ENCODE results near the gene SCOC.
A peak's percentile ranks its signal among the peaks of the same experiment; 100 is the strongest.
"Not testable (repeated sequence)": the region's sequence is repeated elsewhere in the genome, so short reads cannot be mapped to it uniquely, and the experiment has no call there.

SCOC gene

DNA sequence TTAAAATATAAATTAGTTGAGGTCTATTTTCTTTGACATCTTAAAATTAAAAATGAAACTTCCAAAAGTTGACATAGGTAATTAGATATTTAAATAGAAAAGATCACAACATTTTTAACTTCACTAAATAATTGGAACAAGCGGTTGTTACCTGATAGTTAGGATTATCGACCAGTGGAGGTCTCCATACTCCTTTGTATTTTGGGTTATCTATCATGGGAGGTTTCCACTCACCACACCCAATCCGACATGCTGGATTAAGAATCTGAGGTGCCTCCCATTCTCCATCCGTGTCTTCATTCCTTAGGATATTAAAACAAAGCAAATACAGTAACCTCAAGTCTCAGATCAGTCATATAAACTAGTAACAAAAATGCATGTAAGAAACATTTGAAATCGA lies 22.2 kb downstream of the SCOC start:
- Mint-ChIP-seq H3K27ac (no peak overlapping the region), H3K4me3 (no peak overlapping the region)
- no peak for DNase-seq

DNA sequence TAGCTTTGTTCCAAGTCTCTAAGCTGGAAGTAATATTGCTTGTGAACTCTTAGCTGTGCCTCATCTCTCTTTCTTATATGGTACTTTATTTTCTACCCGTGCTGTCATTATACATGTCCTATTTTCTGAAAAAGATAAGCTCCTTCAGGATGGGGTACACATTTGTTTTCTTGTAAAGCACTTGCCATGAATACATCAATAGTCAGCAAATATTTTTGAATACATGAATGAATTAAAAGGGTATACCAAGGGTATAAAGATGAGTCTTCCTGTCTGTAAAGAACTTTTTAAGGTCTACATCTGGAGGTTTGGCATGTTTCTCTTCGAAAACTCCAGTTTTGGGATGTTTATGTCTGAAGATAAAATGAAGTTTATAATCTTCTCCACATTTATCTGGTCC lies 26.7 kb downstream of the SCOC start:
- Mint-ChIP-seq H3K27me3 (peaks cover 27% of the 10 kb centered on the region), H3K4me3 (no peak overlapping the region), H3K4me1 (ENCODE audit: low read depth) (no peaks in the 10 kb centered on the region), H3K36me3 (ENCODE audit: low read depth) (no peaks in the 10 kb centered on the region), H3K9me3 (no peaks in the 10 kb centered on the region), H3K27ac (no peak overlapping the region)
- no peak for DNase-seq

More for the DNA sequence above, 22.2 kb downstream of the SCOC start:
- Mint-ChIP-seq H3K27me3 (peaks cover 16% of the 10 kb centered on the region), H3K9me3 (no peaks in the 10 kb centered on the region), H3K4me1 (ENCODE audit: low read depth) (no peaks in the 10 kb centered on the region), H3K36me3 (ENCODE audit: low read depth) (no peaks in the 10 kb centered on the region)

DNA sequence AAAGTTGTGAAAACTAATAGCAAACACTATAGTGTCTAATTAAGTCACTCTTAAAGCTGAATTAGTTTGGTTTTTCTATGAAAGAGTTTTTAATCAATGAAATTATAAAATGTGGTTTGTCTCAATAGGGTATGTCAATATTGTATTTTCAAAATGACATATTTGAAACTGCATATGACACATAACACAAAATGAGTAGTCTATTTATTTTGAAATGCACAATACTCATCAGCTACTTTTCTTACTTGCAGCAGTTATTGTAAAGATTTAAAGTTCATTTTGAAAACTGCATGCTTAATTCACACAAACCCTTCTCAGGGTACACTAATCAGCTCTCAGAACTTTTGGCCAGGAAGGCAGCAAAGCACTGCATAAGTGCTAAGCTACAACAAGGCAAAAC lies 32.8 kb downstream of the SCOC start:
- Mint-ChIP-seq H3K4me1 (ENCODE audit: low read depth) (no peaks in the 10 kb centered on the region), H3K27ac (no peak overlapping the region), H3K27me3 (peaks cover 28% of the 10 kb centered on the region), H3K9me3 (no peaks in the 10 kb centered on the region), H3K36me3 (ENCODE audit: low read depth) (no peaks in the 10 kb centered on the region), H3K4me3 (no peak overlapping the region)
- DNase-seq, result no peak

DNA sequence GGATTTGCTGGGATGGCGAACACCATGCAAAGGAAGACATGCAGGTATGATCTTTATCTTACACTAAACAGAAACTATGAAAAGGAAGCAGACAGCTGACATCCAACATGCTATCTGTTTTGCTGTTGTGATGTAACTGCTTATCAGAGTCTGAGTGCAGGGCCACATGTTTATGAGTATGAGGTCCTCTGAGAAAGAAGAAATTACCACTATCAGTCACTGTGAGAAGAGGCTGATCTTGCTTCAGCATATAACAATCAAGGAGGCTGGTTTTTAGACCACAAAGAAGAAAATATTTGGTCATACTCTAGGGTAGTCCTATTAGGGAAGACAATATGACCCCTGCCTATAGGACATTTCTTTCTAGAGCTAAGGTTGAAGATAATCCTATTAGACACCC lies 35.5 kb downstream of the SCOC start:
- H3K36me3 Mint-ChIP-seq (ENCODE audit: low read depth), result no peaks in the 10 kb centered on the region
- H3K27me3 Mint-ChIP-seq, result peaks cover 36% of the 10 kb centered on the region
- no peak overlapping the region for H3K4me3 Mint-ChIP-seq
- no peaks in the 10 kb centered on the region for H3K9me3 Mint-ChIP-seq
- no peaks in the 10 kb centered on the region for H3K4me1 Mint-ChIP-seq (ENCODE audit: low read depth)
- no peak for DNase-seq
- H3K27ac Mint-ChIP-seq, result no peak overlapping the region

DNA sequence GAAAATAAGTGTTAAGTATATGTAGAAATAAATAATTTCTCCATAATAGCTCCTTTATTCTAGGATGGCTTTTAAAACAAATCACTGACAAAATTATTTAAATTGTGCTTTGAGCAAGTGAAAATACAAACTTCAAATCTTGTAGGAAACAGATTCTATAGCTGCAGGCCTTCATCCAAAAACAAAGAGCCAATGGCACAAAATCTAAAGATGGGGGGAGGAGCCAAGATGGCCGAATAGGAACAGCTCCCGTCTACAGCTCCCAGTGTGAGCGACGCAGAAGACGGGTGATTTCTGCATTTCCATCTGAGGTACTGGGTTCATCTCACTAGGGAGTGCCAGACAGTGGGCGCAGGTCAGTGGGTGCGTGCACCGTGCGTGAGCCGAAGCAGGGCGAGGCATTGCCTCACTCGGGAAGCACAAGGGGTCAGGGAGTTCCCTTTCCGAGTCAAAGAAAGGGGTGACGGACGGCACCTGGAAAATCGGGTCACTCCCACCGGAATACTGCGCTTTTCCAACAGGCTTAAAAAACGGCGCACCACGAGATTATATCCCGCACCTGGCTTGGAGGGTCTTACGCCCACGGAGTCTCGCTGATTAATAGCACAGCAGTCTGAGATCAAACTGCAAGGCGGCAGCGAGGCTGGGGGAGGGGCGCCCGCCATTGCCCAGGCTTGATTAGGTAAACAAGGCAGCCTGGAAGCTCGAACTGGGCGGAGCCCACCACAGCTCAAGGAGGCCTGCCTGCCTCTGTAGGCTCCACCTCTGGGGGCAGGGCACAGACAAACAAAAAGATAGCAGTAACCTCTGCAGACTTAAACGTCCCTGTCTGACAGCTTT lies 39.9 kb downstream of the SCOC start:
- H3K36me3 Mint-ChIP-seq (ENCODE audit: low read depth); H3K27ac Mint-ChIP-seq; H3K4me1 Mint-ChIP-seq (ENCODE audit: low read depth); DNase-seq; H3K9me3 Mint-ChIP-seq; H3K4me3 Mint-ChIP-seq: not testable (repeated sequence)
- H3K27me3 Mint-ChIP-seq, result peaks cover 16% of the 10 kb centered on the region

- Mint-ChIP-seq H3K36me3 (ENCODE audit: low read depth) (no peaks in the 10 kb centered on the region), H3K27me3 (peaks cover 52% of the 10 kb centered on the region), H3K4me3 (no peak overlapping the region), H3K27ac (no peak overlapping the region), H3K4me1 (ENCODE audit: low read depth) (peaks cover 11% of the 10 kb centered on the region), H3K9me3 (no peaks in the 10 kb centered on the region)
- DNase-seq, result no peak
These were observed 49.7 kb downstream of the SCOC start for GRCh38 chr4:140423106-140423505.

DNA sequence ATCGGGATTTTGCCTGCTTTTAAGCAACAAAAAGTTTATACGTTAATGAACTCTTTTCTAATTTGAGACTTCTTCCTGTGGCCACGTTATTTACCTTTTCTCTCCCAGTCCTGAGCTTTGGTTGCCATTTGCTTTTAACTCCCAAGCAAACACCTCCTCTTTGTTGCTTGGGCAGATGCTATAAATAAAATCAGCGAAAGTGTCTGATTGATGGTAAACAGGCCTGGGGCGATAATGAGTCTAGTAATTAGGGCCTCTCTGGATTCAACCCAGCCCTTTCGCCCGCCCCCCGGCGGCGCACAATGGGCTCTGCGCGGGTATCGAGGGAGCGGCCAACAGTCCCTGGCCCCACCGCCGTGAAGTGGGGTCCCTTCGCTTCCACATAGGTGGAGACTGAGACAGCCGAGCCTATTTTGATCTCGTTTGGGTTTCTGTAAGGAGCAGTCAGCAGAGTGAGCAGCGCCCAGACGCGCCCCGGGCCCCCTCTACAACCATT lies 53.2 kb downstream of the SCOC start:
- Mint-ChIP-seq H3K4me3 (peak overlapping the region; percentile 77), H3K36me3 (ENCODE audit: low read depth) (no peaks in the 10 kb centered on the region), H3K27me3 (peaks cover 63% of the 10 kb centered on the region), H3K27ac (no peak overlapping the region), H3K9me3 (no peaks in the 10 kb centered on the region), H3K4me1 (ENCODE audit: low read depth) (peaks cover 11% of the 10 kb centered on the region)
- no peak for DNase-seq

DNA sequence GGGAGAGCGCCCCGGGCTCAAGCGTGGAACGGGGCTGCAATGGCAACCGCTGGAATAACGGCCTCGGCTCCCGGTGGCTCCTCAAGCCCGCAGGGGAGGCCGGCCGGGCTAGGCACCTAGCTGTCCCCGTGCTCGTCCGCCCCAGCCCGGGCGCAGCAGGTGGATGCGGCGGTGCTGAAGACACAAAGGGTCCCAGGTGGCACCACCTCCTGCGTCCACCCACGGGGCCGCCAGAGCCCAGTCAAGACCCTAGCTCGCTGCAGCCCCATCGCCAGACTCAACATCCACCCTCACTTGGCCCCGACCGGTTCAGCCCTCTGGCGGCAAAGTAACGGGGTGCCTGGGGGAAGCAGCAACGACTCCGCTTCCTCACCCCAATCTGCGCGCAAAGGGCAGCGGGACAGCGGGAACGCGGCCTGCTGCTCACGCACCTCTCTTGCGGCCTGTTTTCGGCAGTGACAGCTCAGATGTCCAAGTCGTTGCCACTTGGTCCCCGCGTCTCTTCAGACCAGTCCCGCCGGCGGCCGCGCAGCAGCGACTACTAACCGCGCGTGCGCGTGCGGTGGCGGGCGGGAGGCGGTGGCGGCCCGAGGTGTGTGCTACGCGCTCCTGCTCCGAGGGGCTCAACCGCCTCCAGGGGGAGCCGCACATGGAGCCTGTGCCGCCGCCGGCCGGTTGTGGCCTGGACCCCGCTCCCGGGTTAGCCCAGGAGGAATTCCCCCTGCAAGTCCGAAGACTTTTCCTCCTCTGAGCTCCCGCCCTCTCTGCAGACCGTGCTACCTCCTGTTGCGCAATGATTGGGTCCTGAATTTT lies 53.9 kb downstream of the SCOC start, which contains the start of gene CLGN:
TSS of gene CLGN (minus strand) at position 543 of the 813 bp plus-strand sequence. CDS start 14,570 bp downstream, outside the sequence.
- Mint-ChIP-seq H3K9me3 (no peaks in the 10 kb centered on the region), H3K27ac (no peak within 1 kb of the TSS), H3K4me1 (ENCODE audit: low read depth) (peaks cover 11% of the 10 kb centered on the region), H3K4me3 (peak within 1 kb of the TSS; percentile 77), H3K36me3 (ENCODE audit: low read depth) (no peaks in the 10 kb centered on the region), H3K27me3 (peaks cover 68% of the 10 kb centered on the region)
- DNase-seq, result peak; percentile 76

DNA sequence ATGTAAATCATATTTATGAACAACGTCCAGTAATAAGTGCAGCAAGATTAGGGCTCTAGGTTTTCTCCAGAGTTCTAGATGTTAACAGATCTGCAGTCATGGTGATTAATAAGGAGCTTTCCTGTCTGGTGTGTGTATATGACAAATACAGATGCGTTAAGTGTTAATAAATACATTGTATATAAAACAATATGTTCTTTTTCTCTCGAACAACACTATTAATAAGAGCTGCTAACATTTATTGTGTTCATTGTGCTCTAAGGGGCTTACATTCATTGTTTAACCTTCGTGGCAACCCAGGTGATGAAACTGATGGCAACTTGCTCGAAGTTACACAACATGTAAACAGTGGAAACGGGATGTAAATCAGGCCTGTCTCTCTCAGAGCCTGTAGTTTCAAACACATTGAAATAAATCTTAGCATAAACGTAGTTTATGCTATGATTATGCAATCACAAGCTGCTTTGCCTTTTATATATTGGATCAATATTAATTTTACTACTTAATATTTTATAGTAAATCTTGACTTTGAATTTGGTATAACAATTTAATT lies 54.5 kb downstream of the SCOC start:
- Mint-ChIP-seq H3K9me3 (no peaks in the 10 kb centered on the region), H3K27ac (no peak overlapping the region), H3K4me3 (peak overlapping the region; percentile 77), H3K27me3 (peaks cover 63% of the 10 kb centered on the region), H3K4me1 (ENCODE audit: low read depth) (peaks cover 11% of the 10 kb centered on the region), H3K36me3 (ENCODE audit: low read depth) (no peaks in the 10 kb centered on the region)
- DNase-seq, result no peak
